Stimulated activated naive CD8-positive, alpha-beta T cell treated with anti-CD3 and anti-CD28 coated beads, Interleukin-15, Interleukin-2, amounts not matched to agents 100 U/mL and 50 U/mL, for 24 hours (primary cell): ENCODE results near the gene ASL.
"Not testable (repeated sequence)": the region's sequence is repeated elsewhere in the genome, so short reads cannot be mapped to it uniquely, and the experiment has no call there.

Source experiments
- ATAC-seq: fragments of 150-1000 bp; cut with Tn5 transposase; one replicate; pipeline ENCODE4 v1.10.0; 2021
- DNase-seq: peaks from one replicate; pipeline ENCODE4 v3.0.0; 2021

Gene ASL

GRCh38 chr7:66076462-66077329, 1.1 kb downstream of the ASL start:
- no peak for DNase-seq
- no peak for ATAC-seq

GRCh38 chr7:66078067-66078466, 2.4 kb downstream of the ASL start:
- ATAC-seq (no peak), DNase-seq (no peak)

GRCh38 chr7:66082083-66082482, 6.5 kb downstream of the ASL start:
- ATAC-seq (no peak), DNase-seq (no peak)

GRCh38 chr7:66082886-66083415, 7.3 kb downstream of the ASL start:
- ATAC-seq (no peak), DNase-seq (no peak)

- ATAC-seq (no peak), DNase-seq (no peak)
These were observed 8.1 kb downstream of the ASL start for GRCh38 chr7:66083677-66084076.

GRCh38 chr7:66088861-66089838, 13.5 kb downstream of the ASL start:
- ATAC-seq: no peak
- DNase-seq: no peak

- DNase-seq (no peak), ATAC-seq (no peak)
These were observed 17.0 kb downstream of the ASL start for GRCh38 chr7:66092654-66093053.

- no peak for ATAC-seq
- DNase-seq: no peak
These were observed 19.4 kb downstream of the ASL start for GRCh38 chr7:66095010-66095409.

GRCh38 chr7:66099232-66099550, 23.6 kb downstream of the ASL start:
- ATAC-seq (no peak), DNase-seq (no peak)

- ATAC-seq: peak; percentile 75
- DNase-seq: peak; percentile 30
These were observed 24.2 kb downstream of the ASL start for GRCh38 chr7:66099551-66100407.

GRCh38 chr7:66100408-66101050, 24.9 kb downstream of the ASL start:
- no peak for ATAC-seq
- no peak for DNase-seq

GRCh38 chr7:66102168-66102567, 26.5 kb downstream of the ASL start:
- ATAC-seq, DNase-seq: not testable (repeated sequence)

- not testable (repeated sequence) for DNase-seq, ATAC-seq
These were observed 28.4 kb downstream of the ASL start for GRCh38 chr7:66103994-66104393.

GRCh38 chr7:66105263-66105748, 29.7 kb downstream of the ASL start:
- ATAC-seq (no peak), DNase-seq (no peak)

GRCh38 chr7:66108410-66108809, 32.8 kb downstream of the ASL start:
- not testable (repeated sequence) for DNase-seq, ATAC-seq

GRCh38 chr7:66110856-66111255, 35.2 kb downstream of the ASL start:
- ATAC-seq: no peak
- DNase-seq: peak; percentile 30

- ATAC-seq: peak; percentile 89
- peak; percentile 88 for DNase-seq
These were observed 39.4 kb downstream of the ASL start, which contains the start of gene CRCP for GRCh38 chr7:66114743-66115649. TSS of gene CRCP (plus strand) at chr7:66114847. CDS start at chr7:66114963, 116 bp downstream.

GRCh38 chr7:66116680-66117420, 41.2 kb downstream of the ASL start:
- DNase-seq: not testable (repeated sequence)
- peak; percentile 5 for ATAC-seq

- ATAC-seq: no peak
- no peak for DNase-seq
These were observed 43.0 kb downstream of the ASL start for GRCh38 chr7:66118603-66119002.
